AG09309 (cell line): ENCODE measurements around the gene CCDC124.

Source experiments
- DNase-seq: peaks from one replicate; pipeline ENCODE4 v3.0.0-alpha.2; 2010; ENCODE audit warnings: low read depth
- H3K4me3 ChIP-seq: 2 replicates; pipeline ENCODE4 v1.5.1; 2011; ENCODE audit warnings: mild to moderate bottlenecking, low read depth, low read length, moderate library complexity; ENCODE audit not compliant: control insufficient read depth
- TF ChIP-seq, protein P1 (sequence below): IDR thresholded peaks from 2 replicates; pipeline ENCODE4 v1.5.1; 2011; ENCODE audit warnings: mild to moderate bottlenecking, low read depth, low read length, inconsistent platforms; ENCODE audit not compliant: insufficient read depth, control insufficient read depth; ENCODE audit errors: missing control alignments

CCDC124 gene

DNA sequence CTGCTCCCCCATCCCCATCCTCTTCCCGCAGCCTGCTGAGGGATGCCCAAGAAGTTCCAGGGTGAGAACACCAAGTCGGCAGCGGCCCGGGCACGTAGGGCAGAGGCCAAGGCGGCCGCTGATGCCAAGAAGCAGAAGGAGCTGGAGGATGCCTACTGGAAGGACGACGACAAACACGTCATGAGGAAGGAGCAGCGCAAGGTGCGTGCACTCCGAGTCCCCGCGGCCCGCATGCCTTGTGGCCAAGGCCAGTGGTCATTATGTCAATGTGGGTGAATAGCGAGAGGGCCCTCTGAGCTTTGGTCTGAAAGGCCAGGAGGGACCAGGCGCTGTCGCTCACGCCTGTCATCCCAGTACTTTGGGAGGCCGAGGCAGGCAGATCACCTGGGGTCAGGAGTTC lies 3.6 kb downstream of the CCDC124 start:
- DNase-seq, result no peak
- no peak overlapping the region for H3K4me3 ChIP-seq
- TF ChIP-seq, protein P1, sequence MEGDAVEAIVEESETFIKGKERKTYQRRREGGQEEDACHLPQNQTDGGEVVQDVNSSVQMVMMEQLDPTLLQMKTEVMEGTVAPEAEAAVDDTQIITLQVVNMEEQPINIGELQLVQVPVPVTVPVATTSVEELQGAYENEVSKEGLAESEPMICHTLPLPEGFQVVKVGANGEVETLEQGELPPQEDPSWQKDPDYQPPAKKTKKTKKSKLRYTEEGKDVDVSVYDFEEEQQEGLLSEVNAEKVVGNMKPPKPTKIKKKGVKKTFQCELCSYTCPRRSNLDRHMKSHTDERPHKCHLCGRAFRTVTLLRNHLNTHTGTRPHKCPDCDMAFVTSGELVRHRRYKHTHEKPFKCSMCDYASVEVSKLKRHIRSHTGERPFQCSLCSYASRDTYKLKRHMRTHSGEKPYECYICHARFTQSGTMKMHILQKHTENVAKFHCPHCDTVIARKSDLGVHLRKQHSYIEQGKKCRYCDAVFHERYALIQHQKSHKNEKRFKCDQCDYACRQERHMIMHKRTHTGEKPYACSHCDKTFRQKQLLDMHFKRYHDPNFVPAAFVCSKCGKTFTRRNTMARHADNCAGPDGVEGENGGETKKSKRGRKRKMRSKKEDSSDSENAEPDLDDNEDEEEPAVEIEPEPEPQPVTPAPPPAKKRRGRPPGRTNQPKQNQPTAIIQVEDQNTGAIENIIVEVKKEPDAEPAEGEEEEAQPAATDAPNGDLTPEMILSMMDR, result no peak

DNA sequence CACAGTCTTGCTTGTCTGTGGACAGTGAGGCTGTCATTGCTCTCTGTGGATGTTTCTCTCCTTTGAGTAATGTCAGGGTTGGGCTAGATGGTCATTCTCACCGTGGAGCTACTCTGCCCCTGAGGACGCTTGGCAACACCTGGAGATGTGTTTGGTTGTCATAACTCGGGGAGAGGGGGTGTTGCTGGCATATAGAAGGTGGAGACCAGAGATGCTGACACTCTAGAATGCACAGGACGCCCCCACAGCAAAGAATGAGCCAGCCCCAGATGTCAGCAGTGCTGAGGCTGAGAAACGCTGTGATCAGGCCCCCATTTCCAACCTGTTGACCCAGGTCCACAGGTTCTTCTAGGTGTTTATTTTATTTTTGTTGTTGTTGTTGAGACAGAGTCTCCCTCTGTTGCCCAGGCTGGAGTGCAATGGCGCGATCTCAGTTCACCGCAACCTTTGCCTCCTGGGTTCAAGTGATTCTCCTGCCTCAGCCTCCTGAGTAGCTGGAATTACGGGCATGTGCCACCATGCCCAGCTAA lies 4.6 kb downstream of the CCDC124 start:
- no peak for DNase-seq
- TF ChIP-seq, protein P1, result no peak
- no peak overlapping the region for H3K4me3 ChIP-seq

DNA sequence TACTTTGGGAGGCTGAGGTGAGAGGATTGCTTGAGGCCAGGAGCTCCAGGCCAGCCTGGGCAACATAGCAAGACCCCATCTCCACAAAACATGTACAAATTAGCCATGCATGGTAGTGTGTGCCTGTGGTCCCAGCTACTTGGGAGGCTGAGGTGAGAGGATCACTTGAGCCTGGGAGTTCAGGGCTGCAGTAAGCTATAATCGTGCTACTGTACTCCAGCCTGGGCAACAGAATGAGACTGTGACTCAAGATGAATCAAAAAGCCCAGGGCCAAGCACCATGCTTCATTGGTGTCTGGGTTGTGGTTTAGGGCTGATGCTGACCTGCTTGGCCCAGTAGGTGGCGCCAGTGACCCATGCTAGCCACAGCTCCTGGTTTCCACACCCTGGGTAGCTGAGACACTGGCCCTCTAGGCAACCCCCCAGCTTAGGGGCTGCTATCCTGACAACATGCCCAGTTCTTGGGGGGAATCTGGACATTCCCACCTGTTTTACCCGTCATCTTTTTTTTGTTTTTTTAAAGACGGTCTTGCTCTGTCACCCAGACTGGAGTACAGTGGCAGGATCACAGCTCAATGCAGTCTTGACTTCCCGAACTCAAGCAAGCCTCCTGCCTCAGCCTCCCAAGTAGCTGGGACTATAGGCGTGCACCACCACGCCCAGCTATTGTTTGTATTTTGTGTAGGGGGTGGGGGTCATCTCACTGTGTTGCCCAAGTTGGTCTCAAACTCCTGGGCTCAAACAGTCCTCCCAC lies 5.5 kb downstream of the CCDC124 start:
- TF ChIP-seq, protein P1, result peak; percentile 97
- DNase-seq, result peak; percentile 46
- H3K4me3 ChIP-seq, result no peak overlapping the region

DNA sequence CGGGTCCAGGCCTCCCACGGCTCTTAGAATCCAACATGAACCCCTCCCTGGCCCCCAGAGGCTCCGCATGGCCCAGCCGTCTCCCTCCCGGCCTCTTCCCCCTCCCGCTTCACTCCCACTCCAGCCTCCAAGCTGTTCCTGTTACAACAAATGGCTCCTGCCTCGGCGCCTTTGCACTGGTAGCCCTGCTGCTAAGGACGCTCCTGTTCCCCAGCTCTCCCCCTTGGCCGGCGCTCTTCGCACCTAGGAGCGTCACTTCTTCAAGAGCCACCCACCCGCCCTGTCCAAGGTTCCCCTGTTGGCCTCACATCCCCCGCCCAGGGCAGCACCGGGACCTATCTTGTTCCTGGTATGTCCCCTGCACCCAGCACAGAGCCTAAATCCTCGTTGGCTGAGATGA lies 9.4 kb downstream of the CCDC124 start:
- H3K4me3 ChIP-seq, result no peak overlapping the region
- DNase-seq, result no peak
- TF ChIP-seq, protein P1, result no peak

DNA sequence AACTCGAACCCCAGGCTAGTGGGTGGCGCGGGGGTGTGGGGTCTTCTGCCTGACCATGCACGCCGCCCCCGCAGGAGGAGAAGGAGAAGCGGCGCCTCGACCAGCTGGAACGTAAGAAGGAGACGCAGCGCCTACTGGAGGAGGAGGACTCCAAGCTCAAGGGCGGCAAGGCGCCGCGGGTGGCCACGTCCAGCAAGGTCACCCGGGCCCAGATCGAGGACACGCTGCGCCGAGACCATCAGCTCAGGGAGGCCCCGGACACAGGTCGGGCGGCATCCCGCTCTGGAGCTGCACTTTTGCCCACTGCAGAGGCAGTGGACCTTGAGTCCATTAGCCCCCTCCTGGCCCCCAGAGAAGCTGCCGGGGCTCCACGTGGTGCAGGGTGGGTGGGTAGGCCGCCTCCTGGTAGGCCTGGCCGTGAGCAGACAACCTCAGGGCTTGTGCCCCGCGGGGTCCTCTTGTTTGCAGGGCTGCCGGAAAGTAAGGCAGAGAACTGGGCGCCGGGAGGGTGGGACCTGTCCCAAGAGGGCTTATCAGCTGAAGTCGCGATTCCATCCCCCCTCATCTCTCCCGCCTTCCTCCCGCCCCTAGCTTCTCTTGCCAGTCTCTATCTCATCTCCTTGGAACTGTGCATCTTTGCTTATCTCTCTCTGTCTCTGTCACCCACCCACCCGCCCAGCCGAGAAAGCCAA lies 9.9 kb downstream of the CCDC124 start:
- DNase-seq, result no peak
- TF ChIP-seq, protein P1, result no peak
- H3K4me3 ChIP-seq, result no peak overlapping the region

DNA sequence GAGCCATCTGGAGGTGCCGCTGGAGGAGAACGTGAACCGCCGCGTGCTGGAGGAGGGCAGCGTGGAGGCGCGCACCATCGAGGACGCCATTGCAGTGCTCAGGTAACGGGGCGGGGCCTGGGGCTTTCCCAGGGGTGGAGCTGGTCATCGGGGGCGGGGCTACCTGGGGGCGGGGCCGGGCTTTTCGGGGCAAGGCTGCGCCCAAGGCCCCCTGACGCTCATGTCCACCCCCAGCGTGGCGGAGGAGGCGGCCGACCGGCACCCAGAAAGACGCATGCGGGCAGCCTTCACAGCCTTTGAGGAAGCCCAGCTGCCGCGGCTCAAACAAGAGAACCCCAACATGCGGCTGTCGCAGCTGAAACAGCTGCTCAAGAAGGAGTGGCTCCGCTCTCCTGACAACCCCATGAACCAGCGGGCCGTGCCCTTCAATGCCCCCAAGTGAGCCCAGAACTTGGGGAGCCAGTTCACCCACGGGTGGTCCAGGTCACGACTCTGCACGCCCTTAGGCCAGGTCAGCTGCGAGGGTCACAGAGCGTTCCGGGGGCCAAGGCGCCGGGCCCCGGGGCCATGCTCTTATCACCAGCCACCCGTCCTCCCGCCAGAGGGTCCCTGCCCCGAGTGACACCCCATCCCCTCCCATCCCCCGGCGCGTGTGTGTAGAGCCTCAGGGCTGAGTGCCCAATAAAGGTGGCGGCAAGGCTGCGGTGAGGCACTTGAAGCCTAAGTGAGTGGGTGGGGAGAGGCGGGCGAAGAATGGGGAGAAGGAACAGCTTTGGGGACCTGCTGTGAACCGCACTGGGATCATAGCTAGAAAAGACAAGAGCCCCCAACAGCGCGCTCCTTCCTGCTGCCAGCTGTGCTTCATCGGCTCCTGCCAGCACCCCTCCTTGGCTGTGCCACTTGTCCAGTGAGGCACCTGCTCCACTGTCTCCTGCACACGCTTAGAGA lies 10.7 kb downstream of the CCDC124 start:
- no peak overlapping the region for H3K4me3 ChIP-seq
- DNase-seq, result no peak
- TF ChIP-seq, protein P1, result no peak
